Measurements from ENCODE around the gene SLCO2A1. TPM values are rescaled to one million over a fixed set of nuclear protein-coding genes. Genes with fewer than 3 reads are reported as not detected.

SLCO2A1 gene
- total and polyA plus RNA-seq, 2 donors (not counting 1 experiment from before 2014, with no cell fraction given), result under 0.01 to 0.12 TPM

- Histone ChIP-seq H3K27me3 (ENCODE audit: control insufficient read depth, insufficient read depth, low read length) (peaks cover 3% of the 10 kb centered on the region), H3K4me1 (ENCODE audit: control insufficient read depth, extremely low read depth, insufficient read depth, low read length) (no peaks in the 10 kb centered on the region), H3K36me3 (ENCODE audit: control insufficient read depth, insufficient read depth, low read length) (no peaks in the 10 kb centered on the region), H4K20me1 (ENCODE audit: control insufficient read depth, extremely low read depth, insufficient read depth, low read length) (no peaks in the 10 kb centered on the region), H3K4me2 (ENCODE audit: extremely low read depth, insufficient read depth, low read length) (no peak overlapping the region), H3K27ac (ENCODE audit: insufficient read depth, low read length) (no peak overlapping the region), H2AFZ (ENCODE audit: low read length) (no peak overlapping the region), H3K79me2 (ENCODE audit: control insufficient read depth, insufficient read depth, low read length) (no peaks in the 10 kb centered on the region), H3K9me3 (ENCODE audit: control insufficient read depth, insufficient read depth, low read depth, low read length) (no peaks in the 10 kb centered on the region), H3K4me3 (replicated peaks in 1 of 4; ENCODE audit: control extremely low read depth in 1 of 4, insufficient read depth in 1 of 4, low read depth in 3 of 4, low read length in 4 of 4) (no peak overlapping the region), H3K9ac (ENCODE audit: insufficient read depth, low read length) (no peak overlapping the region)
- TF ChIP-seq EZH2 (IDR thresholded peaks at IDR 0.05; ENCODE audit: low read length, missing control alignments) (no peak), CTCF (conservative IDR thresholded peaks at IDR 0.05 in 1 of 2, IDR thresholded peaks at IDR 0.05 in 1 of 2; ENCODE audit: low read depth in 1 of 2, low read length in 2 of 2) (no peak)
- no peak for DNase-seq (ENCODE audit: low read depth in 2 of 2)
Observed at GRCh38 chr3:133935843-133936769, 93.6 kb downstream of the SLCO2A1 start.

- Histone ChIP-seq H3K4me3 (replicated peaks in 1 of 4; ENCODE audit: control extremely low read depth in 1 of 4, insufficient read depth in 1 of 4, low read depth in 3 of 4, low read length in 4 of 4) (no peak overlapping the region), H3K4me2 (ENCODE audit: extremely low read depth, insufficient read depth, low read length) (no peak overlapping the region), H2AFZ (ENCODE audit: low read length) (no peak overlapping the region), H4K20me1 (ENCODE audit: control insufficient read depth, extremely low read depth, insufficient read depth, low read length) (no peaks in the 10 kb centered on the region), H3K9me3 (ENCODE audit: control insufficient read depth, insufficient read depth, low read depth, low read length) (no peaks in the 10 kb centered on the region), H3K27me3 (ENCODE audit: control insufficient read depth, insufficient read depth, low read length) (peaks cover 3% of the 10 kb centered on the region), H3K4me1 (ENCODE audit: control insufficient read depth, extremely low read depth, insufficient read depth, low read length) (no peaks in the 10 kb centered on the region), H3K36me3 (ENCODE audit: control insufficient read depth, insufficient read depth, low read length) (no peaks in the 10 kb centered on the region), H3K9ac (ENCODE audit: insufficient read depth, low read length) (no peak overlapping the region), H3K79me2 (ENCODE audit: control insufficient read depth, insufficient read depth, low read length) (no peaks in the 10 kb centered on the region), H3K27ac (ENCODE audit: insufficient read depth, low read length) (no peak overlapping the region)
- TF ChIP-seq EZH2 (IDR thresholded peaks at IDR 0.05; ENCODE audit: low read length, missing control alignments) (no peak), CTCF (conservative IDR thresholded peaks at IDR 0.05 in 1 of 2, IDR thresholded peaks at IDR 0.05 in 1 of 2; ENCODE audit: low read depth in 1 of 2, low read length in 2 of 2) (no peak)
- no peak for DNase-seq (ENCODE audit: low read depth in 2 of 2)
Observed at GRCh38 chr3:133934996-133935842, 94.5 kb downstream of the SLCO2A1 start.

Data from fibroblast of lung (primary cell).